ENCODE measurements around the gene EIF4EBP2. TPM values are rescaled to one million over a fixed set of nuclear protein-coding genes. Genes with fewer than 3 reads are reported as not detected.

The EIF4EBP2 gene
- total RNA-seq, 3 donors from 2014 or later, result 76.0 to 192 (median 80.5) TPM

DNA sequence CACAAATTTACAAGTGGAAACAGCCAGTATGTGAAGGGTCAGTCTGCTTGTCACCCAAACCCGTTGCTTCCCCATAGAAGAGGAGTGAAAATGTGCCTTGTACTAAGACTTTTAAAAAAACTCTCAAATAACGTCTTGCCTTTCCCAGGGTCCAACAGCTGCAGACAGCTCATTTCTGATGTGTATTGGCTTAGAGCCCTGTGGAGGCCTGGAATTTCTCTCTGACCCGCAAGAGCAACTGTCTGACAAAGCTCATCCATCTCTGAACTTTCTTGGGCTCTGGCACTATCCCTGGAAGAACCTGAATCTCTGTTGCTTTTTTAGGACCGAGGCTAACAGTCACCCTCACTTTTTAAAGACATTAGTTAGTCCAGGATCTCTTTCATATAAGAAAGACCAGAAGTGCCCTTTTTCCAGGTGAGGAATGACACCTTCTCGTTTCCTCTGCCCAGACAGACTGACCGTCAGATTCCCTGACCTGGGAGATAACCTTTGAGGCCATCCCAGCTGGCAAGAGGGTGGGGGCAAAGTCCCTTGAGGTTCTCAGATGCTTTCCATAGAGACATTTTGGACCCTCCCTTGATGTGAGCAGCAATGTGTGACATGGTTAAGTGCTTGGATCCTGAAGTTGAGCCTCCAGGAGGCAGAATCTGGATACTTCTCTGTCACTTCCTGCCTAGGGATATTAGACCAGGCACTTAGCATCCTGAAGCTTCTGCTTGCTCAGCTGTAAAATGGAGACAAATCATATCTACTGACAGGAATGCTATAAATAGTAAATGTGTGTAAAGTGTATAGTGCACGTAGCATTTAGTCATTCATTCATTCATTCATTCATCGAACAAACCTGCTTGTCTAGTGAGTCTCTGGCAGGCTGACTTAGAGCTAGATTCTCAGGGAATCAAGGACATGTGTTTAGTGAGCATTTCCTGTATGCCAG, 42.0 kb downstream of the EIF4EBP2 start:
- DNase-seq (ENCODE audit: low spot score in 2 of 2), result no peak
- TF ChIP-seq, protein P1, sequence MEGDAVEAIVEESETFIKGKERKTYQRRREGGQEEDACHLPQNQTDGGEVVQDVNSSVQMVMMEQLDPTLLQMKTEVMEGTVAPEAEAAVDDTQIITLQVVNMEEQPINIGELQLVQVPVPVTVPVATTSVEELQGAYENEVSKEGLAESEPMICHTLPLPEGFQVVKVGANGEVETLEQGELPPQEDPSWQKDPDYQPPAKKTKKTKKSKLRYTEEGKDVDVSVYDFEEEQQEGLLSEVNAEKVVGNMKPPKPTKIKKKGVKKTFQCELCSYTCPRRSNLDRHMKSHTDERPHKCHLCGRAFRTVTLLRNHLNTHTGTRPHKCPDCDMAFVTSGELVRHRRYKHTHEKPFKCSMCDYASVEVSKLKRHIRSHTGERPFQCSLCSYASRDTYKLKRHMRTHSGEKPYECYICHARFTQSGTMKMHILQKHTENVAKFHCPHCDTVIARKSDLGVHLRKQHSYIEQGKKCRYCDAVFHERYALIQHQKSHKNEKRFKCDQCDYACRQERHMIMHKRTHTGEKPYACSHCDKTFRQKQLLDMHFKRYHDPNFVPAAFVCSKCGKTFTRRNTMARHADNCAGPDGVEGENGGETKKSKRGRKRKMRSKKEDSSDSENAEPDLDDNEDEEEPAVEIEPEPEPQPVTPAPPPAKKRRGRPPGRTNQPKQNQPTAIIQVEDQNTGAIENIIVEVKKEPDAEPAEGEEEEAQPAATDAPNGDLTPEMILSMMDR (IDR thresholded peaks at IDR 0.05), result no peak
- TF ChIP-seq POLR2AphosphoS5 (IDR thresholded peaks at IDR 0.05) (no peak), POLR2A (IDR thresholded peaks at IDR 0.05) (no peak)
- Histone ChIP-seq H3K4me3 (no peak overlapping the region), H3K9me3 (no peaks in the 10 kb centered on the region), H3K27ac (no peak overlapping the region), H3K4me1 (peaks cover 5% of the 10 kb centered on the region in 2 donors), H3K27me3 (peaks cover 0 to 16% of the 10 kb centered on the region in 2 donors), H3K36me3 (no peaks in the 10 kb centered on the region)
- intact Hi-C loops (cut with DNase I; ENCODE audit: low total_unique reads), result no loop called here

DNA sequence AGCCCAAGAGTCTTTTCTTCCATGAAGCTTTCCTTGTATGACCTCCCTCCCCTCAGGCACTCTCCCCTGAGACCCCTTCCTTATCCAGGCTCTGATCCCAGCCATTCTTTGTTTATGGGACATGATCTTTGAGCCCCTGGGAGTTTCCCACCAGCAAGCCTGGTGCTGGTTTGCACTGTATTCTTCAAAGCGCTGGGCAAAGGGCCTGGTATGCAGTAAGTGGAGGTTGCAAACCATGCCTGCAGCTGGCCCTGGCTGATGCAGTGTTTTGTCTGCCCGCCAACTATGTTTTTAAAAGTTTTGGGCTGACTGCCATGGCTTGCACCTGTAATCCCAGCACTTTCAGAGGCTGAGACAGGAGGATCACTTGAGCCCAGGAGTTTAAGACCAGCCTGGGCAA, 44.3 kb downstream of the EIF4EBP2 start:
- no peaks in the 10 kb centered on the region for H3K27me3 ChIP-seq
- no peak overlapping the region for H3K27ac ChIP-seq
- no peak overlapping the region for H3K4me3 ChIP-seq
- no peaks in the 10 kb centered on the region for H3K4me1 ChIP-seq
- H3K36me3 ChIP-seq, result no peaks in the 10 kb centered on the region
- no peaks in the 10 kb centered on the region for H3K9me3 ChIP-seq
- TF ChIP-seq POLR2A (IDR thresholded peaks at IDR 0.05) (no peak), POLR2AphosphoS5 (IDR thresholded peaks at IDR 0.05) (no peak)
- TF ChIP-seq, protein P1 (IDR thresholded peaks at IDR 0.05), result no peak
- DNase-seq (ENCODE audit: low spot score in 2 of 2), result no peak
- intact Hi-C loops (cut with DNase I; ENCODE audit: low total_unique reads), result no loop called here

DNA sequence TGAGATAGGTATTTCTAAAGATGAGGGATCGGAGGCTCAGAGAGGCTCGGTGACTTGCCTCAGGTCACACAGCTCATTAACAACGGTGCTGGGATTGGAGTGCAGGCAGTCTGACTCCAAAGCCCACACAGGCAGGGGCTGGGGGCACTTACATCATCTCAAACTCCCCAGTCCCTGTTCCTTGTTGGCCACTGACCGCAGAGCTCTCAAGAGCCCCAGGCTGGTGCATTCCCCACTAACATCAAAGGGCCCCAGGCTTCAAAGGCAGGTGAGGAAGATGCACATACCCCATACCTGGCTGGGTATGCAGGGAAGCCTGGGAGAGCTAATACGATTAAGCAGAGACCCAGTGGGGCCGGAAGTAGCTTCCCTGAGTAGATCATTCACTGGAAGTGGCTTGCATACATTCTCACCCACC, 51.3 kb downstream of the EIF4EBP2 start:
- Histone ChIP-seq H3K4me1 (peaks cover 0 to 3% of the 10 kb centered on the region in 2 donors), H3K9me3 (no peaks in the 10 kb centered on the region), H3K4me3 (no peak overlapping the region), H3K27ac (no peak overlapping the region), H3K36me3 (no peaks in the 10 kb centered on the region), H3K27me3 (no peaks in the 10 kb centered on the region)
- TF ChIP-seq POLR2AphosphoS5 (IDR thresholded peaks at IDR 0.05), result no peak
- no peak for TF ChIP-seq POLR2A (IDR thresholded peaks at IDR 0.05)
- TF ChIP-seq, protein P1 (IDR thresholded peaks at IDR 0.05), result no peak
- DNase-seq (ENCODE audit: low spot score in 2 of 2), result no peak
- intact Hi-C loops (cut with DNase I; ENCODE audit: low total_unique reads), result no loop called here

DNA sequence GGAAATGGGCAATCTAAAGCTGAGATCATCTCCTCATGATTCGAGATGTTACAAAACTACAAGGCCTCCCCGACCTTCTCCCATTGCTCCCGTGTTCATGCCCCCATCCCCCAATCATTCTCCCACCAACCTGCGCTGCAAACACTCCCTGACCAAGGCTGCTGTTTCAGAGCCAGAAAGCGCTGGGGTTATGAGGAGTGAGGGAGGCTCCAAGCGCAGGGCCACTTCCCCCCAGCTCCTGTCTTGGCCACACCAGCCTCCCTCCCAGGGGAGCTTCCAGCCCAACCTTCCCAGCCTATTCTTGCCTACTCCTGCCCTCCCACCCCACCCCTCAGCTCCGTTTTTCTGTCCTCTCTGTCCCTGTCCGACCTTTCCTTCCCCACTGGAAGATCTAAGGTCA, 52.2 kb downstream of the EIF4EBP2 start:
- no peak for DNase-seq (ENCODE audit: low spot score in 2 of 2)
- no peaks in the 10 kb centered on the region for H3K9me3 ChIP-seq
- TF ChIP-seq POLR2AphosphoS5 (IDR thresholded peaks at IDR 0.05), result no peak
- no peaks in the 10 kb centered on the region for H3K36me3 ChIP-seq
- no peak overlapping the region for H3K27ac ChIP-seq
- H3K4me1 ChIP-seq, result peaks cover 0 to 3% of the 10 kb centered on the region in 2 donors
- no peaks in the 10 kb centered on the region for H3K27me3 ChIP-seq
- intact Hi-C loops (cut with DNase I; ENCODE audit: low total_unique reads), result no loop called here
- H3K4me3 ChIP-seq, result no peak overlapping the region

DNA sequence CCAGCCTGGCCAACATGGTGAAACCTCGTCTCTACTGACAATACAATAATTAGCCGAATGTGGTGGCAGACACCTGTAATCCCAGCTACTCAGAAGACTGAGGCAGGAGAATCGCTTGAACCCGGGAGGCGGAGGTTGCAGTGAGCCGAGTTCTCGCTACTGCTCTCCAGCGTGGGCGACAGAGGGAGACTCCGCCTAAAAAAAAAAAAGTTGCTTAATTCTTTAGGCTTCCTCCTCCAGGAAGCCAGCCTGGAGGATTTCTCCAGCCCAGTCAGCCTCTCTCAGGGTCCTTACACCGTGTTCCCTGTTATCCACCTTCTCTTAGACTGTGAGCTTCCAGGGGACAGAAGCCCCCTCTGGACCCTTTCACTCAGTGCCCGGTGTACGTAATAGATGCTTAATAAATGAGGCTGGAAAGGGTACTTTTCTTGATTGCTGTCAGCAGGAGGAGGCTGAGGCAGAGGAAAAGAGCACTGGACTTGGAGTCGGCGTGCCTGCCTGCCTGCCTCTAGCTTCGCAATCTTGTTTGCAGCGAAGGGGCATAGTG, 53.9 kb downstream of the EIF4EBP2 start:
- intact Hi-C loops (cut with DNase I; ENCODE audit: low total_unique reads), result no loop called here
- Histone ChIP-seq H3K4me3 (peak overlapping the region; percentile 18 to 63 (median 39)), H3K36me3 (no peaks in the 10 kb centered on the region), H3K27ac (no peak overlapping the region), H3K4me1 (peaks cover 3 to 11% of the 10 kb centered on the region in 2 donors), H3K27me3 (no peaks in the 10 kb centered on the region), H3K9me3 (no peaks in the 10 kb centered on the region)
- TF ChIP-seq POLR2AphosphoS5 (IDR thresholded peaks at IDR 0.05), result no peak
- TF ChIP-seq, protein P1 (IDR thresholded peaks at IDR 0.05), result no peak
- no peak for DNase-seq (ENCODE audit: low spot score in 2 of 2)
